Upper lobe of left lung (tissue), 6 donors: Measurements from ENCODE around the gene CNPPD1. TPM values are rescaled to one million over a fixed set of nuclear protein-coding genes. Genes with fewer than 3 reads are reported as not detected.

Experiments used
- ATAC-seq, 2 donors: fragments of 200-7000 bp; cut with Tn5 transposase; one replicate each; pipeline ENCODE4 v1.9.1; 2022; ENCODE audit warnings: mild to moderate bottlenecking in 2 of 2, moderate library complexity in 2 of 2; ENCODE audit not compliant: low FRiP score in 2 of 2
- DNase-seq, 2 donors: peaks; one replicate each; pipeline ENCODE4 v3.0.0-alpha.2; 2019 to 2020
- H3K27ac ChIP-seq, 4 donors: fragments of 200-600 bp; sonication (generic); one replicate each; pipeline ENCODE4 v1.5.1; 2016 to 2019
- H3K27me3 ChIP-seq, 4 donors: fragments of 200-600 bp; sonication (generic); one replicate each; pipeline ENCODE4 v1.5.1; 2017 to 2019
- H3K36me3 ChIP-seq, 4 donors: fragments of 200-600 bp; sonication (generic); one replicate each; pipeline ENCODE4 v1.5.1; 2016 to 2019
- H3K4me1 ChIP-seq, 4 donors: fragments of 200-600 bp; sonication (generic); one replicate each; pipeline ENCODE4 v1.5.1; 2018 to 2019
- H3K4me3 ChIP-seq, 4 donors: fragments of 200-600 bp; sonication (generic); one replicate each; pipeline ENCODE4 v1.5.1; 2017 to 2019; ENCODE audit warnings: mild to moderate bottlenecking in 2 of 4, moderate library complexity in 1 of 4
- H3K9me3 ChIP-seq, 4 donors: fragments of 200-600 bp; sonication (generic); one replicate each; pipeline ENCODE4 v1.5.1; 2018 to 2019
- CTCF ChIP-seq, 6 experiments: fragments of 450-650 bp in 4 of 6; fragments of 200-600 bp in 2 of 6; sonication (generic) in 2 of 6; IDR thresholded peaks; one replicate each; pipeline ENCODE4 v1.5.1; 2016 to 2019; ENCODE audit warnings: antibody characterized with exemption in 6 of 6
- EP300 ChIP-seq, 4 donors: sonication (generic); formaldehyde crosslinking; IDR thresholded peaks; one replicate each; pipeline ENCODE4 v1.5.1; 2017; ENCODE audit warnings: antibody characterized with exemption in 4 of 4, control low read depth in 2 of 4
- POLR2A ChIP-seq, 4 donors: fragments of 450-650 bp; IDR thresholded peaks; one replicate each; pipeline ENCODE4 v1.5.1; 2016 to 2017; ENCODE audit warnings: antibody characterized with exemption in 4 of 4, mild to moderate bottlenecking in 2 of 4
- POLR2AphosphoS5 ChIP-seq, 2 donors: sonication (generic); formaldehyde crosslinking; IDR thresholded peaks; one replicate each; pipeline ENCODE4 v1.5.1; 2017; ENCODE audit warnings: antibody characterized with exemption in 2 of 2
- WGBS, 2 donors: methylation state at CpG; one replicate each; pipeline ENCODE4 v1.1.5; 2017 to 2018; 5-methylcytosine and 5-hydroxymethylcytosine counted together
- total RNA-seq, 6 donors: library from RNA; depleted of rRNA in 4 of 6; stranded (reverse); fragments of >200 nt in 4 of 6; gene quantifications; one replicate each; pipeline versions ENCODE4 v1.1.0 to v1.2.1, GENCODE V29; 2016 to 2021
- donor health status: DM: no; HTN: no; CAD: no; lungs with moderate emphysema.
- donor health status: DM: no; HTN: yes; CAD: no; lungs with severe emphysema.

Gene CNPPD1
- total RNA-seq, 6 donors from 2014 or later, result 42.7 to 86.8 (median 49.4) TPM

GRCh38 chr2:219163156-219163555, 13.6 kb downstream of the CNPPD1 start:
- DNase-seq (no peak), ATAC-seq (no peak)
- no peaks in the 10 kb centered on the region for H3K36me3 ChIP-seq
- H3K4me3 ChIP-seq, result no peak overlapping the region
- H3K4me1 ChIP-seq, result peaks cover 10 to 12% (median 11%) of the 10 kb centered on the region in 4 donors
- H3K27me3 ChIP-seq, result no peaks in the 10 kb centered on the region
- no peak overlapping the region for H3K27ac ChIP-seq
- TF ChIP-seq POLR2A (IDR thresholded peaks at IDR 0.05) (no peak), POLR2AphosphoS5 (IDR thresholded peaks at IDR 0.05) (no peak), CTCF (IDR thresholded peaks at IDR 0.05) (no peak), EP300 (IDR thresholded peaks at IDR 0.05) (no peak)
- WGBS, 2 donors, result 94 to 100% methylated on average over 6 of the region's 6 CpGs
- no peaks in the 10 kb centered on the region for H3K9me3 ChIP-seq

GRCh38 chr2:219161097-219161496, 15.6 kb downstream of the CNPPD1 start:
- peaks cover 10 to 12% (median 11%) of the 10 kb centered on the region in 4 donors for H3K4me1 ChIP-seq
- H3K4me3 ChIP-seq, result peak overlapping the region in 3 of 4 donors; percentile 60 to 76 (median 74)
- ATAC-seq, result no peak
- no peaks in the 10 kb centered on the region for H3K27me3 ChIP-seq
- TF ChIP-seq POLR2AphosphoS5 (IDR thresholded peaks at IDR 0.05) (no peak), POLR2A (IDR thresholded peaks at IDR 0.05) (no peak), EP300 (IDR thresholded peaks at IDR 0.05) (no peak), CTCF (IDR thresholded peaks at IDR 0.05) (no peak)
- no peak for DNase-seq
- peak overlapping the region; percentile 77 to 94 (median 94) for H3K27ac ChIP-seq
- H3K36me3 ChIP-seq, result peaks cover 0 to 15% (median 9%) of the 10 kb centered on the region in 4 donors
- no peaks in the 10 kb centered on the region for H3K9me3 ChIP-seq
- 72 to 78% methylated on average over 4 of the region's 4 CpGs for WGBS, 2 donors

GRCh38 chr2:219160186-219161017, 16.3 kb downstream of the CNPPD1 start, which contains the start of gene NHEJ1:
Gene NHEJ1, minus strand, starts transcription at chr2:219160815. Its CDS starts 2,453 bp downstream, at chr2:219158362.
- H3K9me3 ChIP-seq, result no peaks in the 10 kb centered on the region
- peak within 1 kb of the TSS; percentile 48 to 76 (median 67) for H3K4me3 ChIP-seq
- H3K27ac ChIP-seq, result peak within 1 kb of the TSS; percentile 77 to 94 (median 94)
- WGBS, 2 donors, result 0 to 2% methylated on average over 23 to 54 of the region's 70 CpGs
- ATAC-seq (peak; percentile 98), DNase-seq (peak; percentile 99 to 100)
- peak in 1 of 4 donors; percentile 84 for TF ChIP-seq POLR2A (IDR thresholded peaks at IDR 0.05)
- peak; percentile 96 to 99 (median 98) for TF ChIP-seq CTCF (IDR thresholded peaks at IDR 0.05)
- no peak for TF ChIP-seq EP300 (IDR thresholded peaks at IDR 0.05)
- TF ChIP-seq POLR2AphosphoS5 (IDR thresholded peaks at IDR 0.05), result peak; percentile 32 to 71
- peaks cover 0 to 22% (median 11%) of the 10 kb centered on the region in 4 donors for H3K36me3 ChIP-seq
- no peaks in the 10 kb centered on the region for H3K27me3 ChIP-seq
- peaks cover 10 to 12% (median 11%) of the 10 kb centered on the region in 4 donors for H3K4me1 ChIP-seq

- 10 to 11% methylated on average over 18 of the region's 18 CpGs for WGBS, 2 donors
Measured at GRCh38 chr2:219159771-219160185, 16.9 kb downstream of the CNPPD1 start.

More at GRCh38 chr2:219159771-219160185, 16.9 kb downstream of the CNPPD1 start:
- TF ChIP-seq EP300 (IDR thresholded peaks at IDR 0.05) (no peak), POLR2A (IDR thresholded peaks at IDR 0.05) (no peak), POLR2AphosphoS5 (IDR thresholded peaks at IDR 0.05) (no peak), CTCF (IDR thresholded peaks at IDR 0.05) (no peak)
- H3K4me3 ChIP-seq, result peak overlapping the region; percentile 48 to 76 (median 67)
- DNase-seq (no peak), ATAC-seq (no peak)
- peaks cover 0 to 24% (median 11%) of the 10 kb centered on the region in 4 donors for H3K36me3 ChIP-seq
- no peaks in the 10 kb centered on the region for H3K9me3 ChIP-seq
- H3K27me3 ChIP-seq, result no peaks in the 10 kb centered on the region
- H3K27ac ChIP-seq, result peak overlapping the region; percentile 77 to 94 (median 94)
- peaks cover 10 to 12% (median 11%) of the 10 kb centered on the region in 4 donors for H3K4me1 ChIP-seq
